LHCN-M2 (cell line): Measurements from ENCODE around the gene KCTD14. TPM values are rescaled to one million over a fixed set of nuclear protein-coding genes. Genes with fewer than 3 reads are reported as not detected.
"Not testable (repeated sequence)": the region's sequence is repeated elsewhere in the genome, so short reads cannot be mapped to it uniquely, and the experiment has no call there.

Experiments
- DNase-seq: peaks from one replicate; pipeline ENCODE4 v3.0.0-alpha.2; 2012; ENCODE audit warnings: low read depth
- total RNA-seq: library from RNA; depleted of rRNA; stranded (reverse); fragments of >200 nt; gene quantifications from 2 replicates; pipeline ENCODE4 v1.2.3, GENCODE V29; 2014

Gene KCTD14
- total RNA-seq, 1 experiment from 2014 or later, result 1.2 TPM

- DNase-seq, result no peak
These were observed 23.4 kb upstream of the KCTD14 start for GRCh38 chr11:78046486-78046854.

DNA sequence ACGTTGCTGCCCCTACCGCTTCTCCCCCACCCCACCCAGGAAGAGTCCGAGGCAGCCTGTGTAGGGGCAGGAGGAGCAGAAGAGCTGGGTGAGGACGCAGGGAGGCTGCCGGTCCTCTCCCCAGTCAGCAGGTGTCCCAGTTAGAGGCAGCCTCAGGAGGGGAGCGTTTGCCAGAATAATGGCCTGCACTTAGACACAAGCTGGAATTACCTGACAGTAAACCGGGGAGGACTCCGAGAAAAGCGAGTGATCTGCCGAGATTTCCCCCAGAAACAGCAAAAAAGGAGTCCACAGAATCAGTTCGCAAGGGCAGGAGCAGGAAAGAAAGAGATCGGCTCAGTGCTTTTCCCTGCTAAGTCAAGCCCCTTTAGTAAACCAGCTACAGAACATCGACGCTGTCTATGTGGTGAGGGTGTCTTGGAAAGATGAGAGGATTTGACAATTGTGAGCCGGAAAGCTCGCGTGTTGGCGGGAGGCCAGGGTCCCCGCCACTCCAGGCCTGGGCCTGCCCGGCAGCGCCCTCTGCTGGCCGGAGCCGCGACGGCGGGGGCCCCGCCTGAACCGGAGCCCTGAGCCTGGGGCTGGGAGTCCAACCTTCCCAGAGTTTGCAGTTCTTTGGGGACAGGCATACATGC is 22.9 kb upstream of the KCTD14 start:
- peak; percentile 58 for DNase-seq

- no peak for DNase-seq
These were observed 21.6 kb upstream of the KCTD14 start for GRCh38 chr11:78044706-78045105.

- DNase-seq, result no peak
These were observed 18.9 kb upstream of the KCTD14 start for GRCh38 chr11:78041843-78042440.

- not testable (repeated sequence) for DNase-seq
These were observed 18.3 kb upstream of the KCTD14 start for GRCh38 chr11:78041380-78041719.

- no peak for DNase-seq
These were observed 17.8 kb upstream of the KCTD14 start for GRCh38 chr11:78040691-78041379.

GRCh38 chr11:78039919-78040671 is 17.0 kb upstream of the KCTD14 start:
- DNase-seq, result peak; percentile 87

DNA sequence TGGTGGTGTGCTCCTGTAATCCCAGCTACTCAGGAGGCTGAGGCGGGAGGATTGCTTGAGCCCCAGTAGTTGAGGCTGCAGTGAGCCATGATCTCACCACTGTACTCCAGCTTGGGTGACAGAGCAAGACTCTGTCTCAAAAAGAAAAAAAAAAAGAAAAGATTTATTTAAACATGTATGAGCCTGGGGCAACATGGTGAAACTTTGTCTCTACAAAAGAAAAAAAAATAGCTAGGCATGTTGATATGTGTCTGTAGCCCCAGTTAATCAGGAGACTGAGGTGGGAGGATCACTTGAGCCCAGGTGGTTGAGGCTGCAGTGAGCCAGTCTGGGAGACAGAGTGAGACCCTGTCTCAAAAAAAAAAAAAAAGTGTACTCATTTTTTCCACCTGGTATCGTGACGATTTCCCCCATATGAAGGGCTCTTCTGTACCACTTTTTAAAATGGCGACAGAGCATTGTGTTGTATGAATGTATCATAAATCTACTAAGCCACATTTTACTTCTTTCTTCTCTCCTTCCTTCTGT is 16.4 kb upstream of the KCTD14 start:
- DNase-seq, result no peak

- DNase-seq, result peak; percentile 83
These were observed 15.7 kb upstream of the KCTD14 start for GRCh38 chr11:78038697-78039313.

DNA sequence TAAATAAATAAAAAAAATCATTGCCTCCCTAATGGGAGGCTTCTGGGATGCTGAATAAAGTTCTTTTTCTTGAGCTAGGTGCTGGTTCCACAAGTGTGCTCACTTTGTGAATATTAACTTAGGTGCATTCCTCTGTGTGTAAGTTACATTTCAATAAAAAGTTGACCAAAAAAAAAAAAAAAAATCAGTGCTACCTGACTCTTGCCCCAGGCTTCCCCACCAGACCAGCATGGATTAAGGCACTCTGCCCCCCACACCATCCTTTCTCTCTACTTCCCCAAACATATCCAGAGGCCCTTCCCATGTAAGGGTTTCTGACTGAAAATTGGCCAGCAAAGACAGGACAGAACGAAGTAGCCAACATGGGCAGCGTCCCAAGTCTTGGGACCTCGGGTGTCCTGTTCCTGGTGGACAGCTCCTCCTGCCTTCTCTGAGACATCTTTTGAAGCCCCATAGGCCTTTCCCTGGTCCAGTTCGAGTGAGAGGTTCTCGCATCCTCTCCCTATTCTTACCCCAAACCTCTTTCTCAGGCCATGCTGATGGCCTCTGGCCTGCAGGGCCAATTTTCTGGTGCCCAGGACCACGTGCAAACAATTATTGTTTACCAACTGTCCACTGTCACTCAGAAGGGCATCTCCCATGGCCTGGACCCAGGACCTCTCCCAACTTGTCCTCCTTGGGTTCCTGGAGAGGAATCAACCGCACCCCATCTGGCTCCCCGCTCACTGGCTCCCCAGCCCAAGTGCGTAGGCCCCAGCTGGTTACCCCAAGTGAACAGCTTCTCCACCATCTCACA is 14.9 kb upstream of the KCTD14 start:
- no peak for DNase-seq

- peak; percentile 22 for DNase-seq
These were observed 14.0 kb upstream of the KCTD14 start for GRCh38 chr11:78037056-78037455.

GRCh38 chr11:78036313-78036712 is 13.2 kb upstream of the KCTD14 start:
- DNase-seq, result no peak

GRCh38 chr11:78034623-78035022 is 11.5 kb upstream of the KCTD14 start:
- DNase-seq, result no peak

- no peak for DNase-seq
These were observed 10.0 kb upstream of the KCTD14 start for GRCh38 chr11:78033040-78033439.

DNA sequence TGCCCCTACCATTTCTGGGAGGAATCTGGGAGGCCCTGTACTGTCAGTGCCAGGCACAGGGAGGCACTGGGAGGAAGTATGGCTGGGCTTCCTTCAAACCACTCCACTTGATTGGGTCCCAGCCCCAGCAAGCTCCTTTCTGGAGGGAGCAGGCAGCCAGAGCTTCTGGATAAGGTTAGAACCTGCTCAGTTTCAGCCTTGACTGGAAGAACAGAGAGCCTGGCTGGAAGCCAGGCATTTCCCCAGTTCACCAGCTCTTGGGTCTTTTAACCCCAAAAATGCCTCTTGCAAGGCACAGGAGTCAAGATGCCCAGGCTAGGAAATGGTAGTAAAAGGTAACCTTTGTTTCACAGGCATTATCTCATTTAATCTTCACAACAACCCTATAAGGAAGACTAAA is 9.0 kb upstream of the KCTD14 start:
- DNase-seq, result no peak

DNA sequence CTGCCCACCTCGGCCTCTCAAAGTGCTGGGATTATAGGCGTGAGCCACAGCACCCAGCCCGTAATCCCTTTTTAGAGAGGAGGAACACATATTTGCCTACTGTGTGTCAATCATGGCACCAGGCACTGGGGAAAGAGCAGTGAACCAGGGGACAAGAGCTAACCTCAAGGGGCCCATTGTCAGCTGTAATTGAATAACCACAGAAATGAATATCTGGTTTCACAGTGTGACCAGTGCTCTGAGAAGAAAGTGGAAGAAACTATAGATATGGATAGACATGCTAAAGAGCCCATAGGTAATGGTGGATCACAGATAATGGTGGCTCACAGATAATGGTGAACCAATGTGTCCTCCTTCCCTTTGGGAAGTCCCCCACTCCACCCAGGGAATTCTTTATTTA is 8.6 kb upstream of the KCTD14 start:
- peak; percentile 32 for DNase-seq

DNA sequence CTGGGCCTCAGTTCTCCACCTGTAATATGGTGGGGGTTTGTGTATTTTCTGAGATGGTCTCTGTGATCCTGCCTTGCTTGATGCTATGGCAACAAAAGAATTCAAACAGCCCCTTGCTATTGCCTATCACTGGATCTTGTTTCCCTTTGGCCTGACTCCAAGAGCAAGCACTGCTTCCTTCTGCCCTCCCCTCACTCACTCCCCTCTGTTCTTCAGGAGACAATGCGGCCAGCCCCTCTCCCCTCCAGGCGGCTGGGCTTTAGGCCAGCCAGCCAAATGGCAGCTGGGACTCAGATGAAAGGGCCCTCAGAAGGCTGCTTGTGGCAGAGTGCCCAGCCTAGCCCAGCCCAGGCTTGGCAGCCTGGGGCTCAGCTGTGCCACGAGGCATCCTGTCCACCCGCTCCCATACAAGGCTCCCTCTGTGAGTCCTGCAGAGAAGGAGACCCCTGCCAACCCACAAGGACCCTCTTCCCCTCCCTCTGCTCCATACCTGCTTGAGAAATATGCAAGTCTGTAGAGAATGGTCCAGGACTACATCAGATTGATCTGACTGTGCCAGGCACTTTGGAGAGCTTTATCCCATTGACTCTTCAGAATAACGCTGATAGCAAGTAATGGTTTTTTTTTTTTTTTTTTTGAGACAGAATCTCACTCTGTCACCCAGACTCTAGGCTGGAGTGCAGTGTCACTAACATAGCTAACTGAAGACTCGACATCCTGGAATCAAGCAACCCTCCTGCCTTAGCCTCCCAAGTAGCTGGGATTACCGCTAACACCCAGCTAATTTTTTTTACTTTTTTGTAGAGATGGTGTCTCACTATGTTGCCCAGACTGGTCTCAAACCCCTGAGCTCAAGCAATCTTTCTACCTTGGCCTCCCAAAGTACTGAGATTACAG is 7.6 kb upstream of the KCTD14 start:
- DNase-seq, result peak; percentile 72

DNA sequence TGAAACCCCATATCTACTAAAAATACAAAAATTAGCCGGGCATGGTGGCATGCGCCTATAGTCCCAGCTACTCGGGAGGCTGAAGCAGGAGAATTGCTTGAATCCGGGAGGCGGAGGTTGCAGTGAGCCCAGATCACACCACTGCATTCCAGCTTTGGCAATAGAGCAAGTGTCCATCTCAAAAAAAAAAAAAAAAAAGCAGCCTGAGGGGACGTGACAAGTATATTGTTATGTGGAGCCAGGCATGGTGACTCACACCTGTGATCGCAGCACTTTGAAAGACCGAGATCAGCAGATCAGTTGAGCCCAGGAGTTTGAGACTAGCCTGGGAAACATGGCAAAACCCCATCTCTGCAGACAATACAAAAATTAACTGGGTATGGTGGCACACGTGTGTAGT is 5.3 kb upstream of the KCTD14 start:
- not testable (repeated sequence) for DNase-seq

DNA sequence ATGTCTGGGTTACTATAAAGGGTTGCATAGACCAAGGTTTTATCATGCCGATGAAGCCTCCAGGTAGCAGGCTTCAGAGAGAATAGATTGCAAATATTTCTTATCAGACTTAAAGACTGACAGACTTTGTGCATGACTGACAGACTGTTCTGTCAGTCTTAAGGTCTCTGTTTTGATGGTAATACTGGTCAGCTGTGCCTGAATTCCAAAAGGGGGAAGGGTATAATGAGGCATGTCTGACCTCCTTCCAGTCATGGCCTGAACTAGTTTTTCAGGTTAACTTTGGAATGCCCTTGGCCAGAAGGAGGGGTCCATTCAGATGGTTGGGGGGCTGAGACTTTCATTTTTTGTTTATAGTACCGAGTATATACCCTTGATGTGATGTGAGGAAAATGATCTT is 4.7 kb upstream of the KCTD14 start:
- no peak for DNase-seq

DNA sequence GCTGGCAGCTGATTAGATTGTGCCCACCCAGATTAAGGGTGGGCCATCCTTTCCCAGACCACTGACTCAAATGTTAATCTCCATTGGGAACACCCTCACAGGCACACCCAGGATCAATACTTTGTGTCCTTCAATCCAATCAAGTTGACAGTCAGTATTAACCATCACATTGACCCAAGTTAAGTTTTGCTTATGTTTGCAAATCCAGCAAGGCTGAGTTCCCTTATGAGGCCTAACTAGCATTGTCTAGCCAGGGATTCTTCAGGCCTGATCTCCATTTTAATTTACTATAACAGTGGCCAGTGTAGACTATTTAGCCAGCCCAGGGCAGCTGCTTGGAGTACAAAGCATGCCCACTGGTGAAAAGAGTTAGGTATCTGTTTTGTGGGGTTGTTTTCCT is 2.3 kb upstream of the KCTD14 start:
- no peak for DNase-seq
